ENCODE data around the gene LRP5. TPM values are rescaled to one million over a fixed set of nuclear protein-coding genes. Genes with fewer than 3 reads are reported as not detected.
A peak's percentile ranks its signal among the peaks of the same experiment; 100 is the strongest.

Gene LRP5
- total RNA-seq, 1 experiment from 2014 or later: 48.8 TPM

GRCh38 chr11:68373815-68374501, 61.6 kb downstream of the LRP5 start:
- Mint-ChIP-seq H3K4me1 (no peaks in the 10 kb centered on the region), H3K36me3 (peaks cover 16% of the 10 kb centered on the region), H3K4me3 (no peak overlapping the region), H3K27ac (peak overlapping the region; percentile 11; the same call in 1 of the 2 replicates), H3K27me3 (ENCODE audit: low read depth) (no peaks in the 10 kb centered on the region), H3K9me3 (peaks cover 6% of the 10 kb centered on the region)
- TF ChIP-seq EMX1 (CRISPR knock-in tag; IDR thresholded peaks at IDR 0.05): no peak
- TF ChIP-seq HMGA2 (CRISPR knock-in tag; IDR thresholded peaks at IDR 0.05): no peak
- no peak for TF ChIP-seq NR1H2 (CRISPR knock-in tag; IDR thresholded peaks at IDR 0.05)
- no peak for TF ChIP-seq NFE2L1 (CRISPR knock-in tag; IDR thresholded peaks at IDR 0.05)
- no peak for TF ChIP-seq ZNF121 (CRISPR knock-in tag; IDR thresholded peaks at IDR 0.05)
- no peak for TF ChIP-seq ELF4 (CRISPR knock-in tag; IDR thresholded peaks at IDR 0.05; ENCODE audit: low read depth)
- TF ChIP-seq GABPB1 (CRISPR knock-in tag; IDR thresholded peaks at IDR 0.05): no peak
- no peak for TF ChIP-seq ZNF512 (CRISPR knock-in tag; IDR thresholded peaks at IDR 0.05; ENCODE audit: borderline replicate concordance)
- no peak for TF ChIP-seq CREB1 (CRISPR knock-in tag; IDR thresholded peaks at IDR 0.05)
- TF ChIP-seq ZNF219 (CRISPR knock-in tag; IDR thresholded peaks at IDR 0.05; ENCODE audit: borderline replicate concordance): no peak
- TF ChIP-seq ATF6 (CRISPR knock-in tag; IDR thresholded peaks at IDR 0.05): no peak
- no peak for TF ChIP-seq RELA (CRISPR knock-in tag; IDR thresholded peaks at IDR 0.05; ENCODE audit: borderline replicate concordance)
- TF ChIP-seq USF1 (CRISPR knock-in tag; IDR thresholded peaks at IDR 0.05): no peak
- no peak for TF ChIP-seq JAZF1 (CRISPR knock-in tag; IDR thresholded peaks at IDR 0.05)
- no peak for TF ChIP-seq PREB (CRISPR knock-in tag; IDR thresholded peaks at IDR 0.05; ENCODE audit: borderline replicate concordance)
- TF ChIP-seq PRDM15 (CRISPR knock-in tag; IDR thresholded peaks at IDR 0.05): no peak
- DNase-seq (ENCODE audit: low spot score) (no peak), ATAC-seq (no peak)
- ChIA-PET CTCF (interaction anchor here (0.6 to 1.6 kb wide), 6 partner anchors 46 to 180 kb away, joined by 3 to 4 read pairs (median 3); no protein-coding TSS in a partner anchor), POLR2A (interaction anchor here (0.5 to 0.7 kb wide), 2 partner anchors 8 to 535 kb away, joined by 4 to 6 read pairs; no protein-coding TSS in a partner anchor)

Data from WTC11 (cell line).